Breast epithelium (tissue), 3 donors: Measurements from ENCODE around the gene CPNE9.

Source experiments
- POLR2A ChIP-seq: fragments of 450-650 bp; IDR thresholded peaks from one replicate; pipeline ENCODE4 v1.6.1; 2016; ENCODE audit warnings: antibody characterized with exemption, mild to moderate bottlenecking, moderate library complexity
- POLR2AphosphoS5 ChIP-seq, 3 donors: sonication (generic); formaldehyde crosslinking; IDR thresholded peaks; one replicate each; pipeline ENCODE4 v1.6.1; 2017; ENCODE audit warnings: antibody characterized with exemption in 3 of 3
- TF ChIP-seq, protein P1 (sequence below), 3 donors: fragments of 450-650 bp; IDR thresholded peaks; one replicate each; pipeline ENCODE4 v1.5.1; 2016 to 2017; ENCODE audit warnings: antibody characterized with exemption in 3 of 3, mild to moderate bottlenecking in 3 of 3, moderate library complexity in 3 of 3

DNA sequence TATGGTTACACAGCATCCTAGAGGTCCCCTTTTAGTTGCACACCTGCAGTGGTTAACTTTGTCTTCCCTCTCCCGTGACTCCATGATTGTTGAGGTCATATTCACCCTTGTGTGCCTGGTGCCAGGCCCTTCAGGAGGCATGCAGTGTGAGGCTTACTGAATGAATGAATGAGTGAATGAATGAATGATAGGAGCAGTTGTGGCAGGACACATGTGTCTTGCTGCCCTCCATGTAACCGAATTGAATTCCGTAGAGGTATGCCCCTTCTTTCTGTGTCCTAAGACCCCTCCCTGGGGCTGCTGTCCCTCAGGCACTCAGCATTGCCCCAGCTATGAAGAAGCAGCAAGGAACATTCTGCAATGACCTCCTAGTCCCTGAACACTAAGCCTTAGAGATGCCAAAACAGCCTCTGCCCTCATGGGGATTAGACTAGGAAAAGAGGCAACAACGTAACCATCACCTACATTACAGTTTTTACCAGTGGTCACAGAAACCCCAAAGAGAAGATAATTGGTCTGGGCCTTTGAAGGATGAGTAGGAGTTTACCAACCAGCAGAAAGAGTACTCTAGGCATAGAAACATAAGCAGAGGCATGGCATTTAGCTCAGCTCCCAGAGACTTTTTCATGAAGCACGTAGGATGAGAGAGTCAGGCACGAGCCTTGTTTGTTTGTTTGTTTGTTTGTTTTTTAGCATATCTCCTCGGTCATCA, 22.5 kb upstream of the CPNE9 start:
- TF ChIP-seq, protein P1, sequence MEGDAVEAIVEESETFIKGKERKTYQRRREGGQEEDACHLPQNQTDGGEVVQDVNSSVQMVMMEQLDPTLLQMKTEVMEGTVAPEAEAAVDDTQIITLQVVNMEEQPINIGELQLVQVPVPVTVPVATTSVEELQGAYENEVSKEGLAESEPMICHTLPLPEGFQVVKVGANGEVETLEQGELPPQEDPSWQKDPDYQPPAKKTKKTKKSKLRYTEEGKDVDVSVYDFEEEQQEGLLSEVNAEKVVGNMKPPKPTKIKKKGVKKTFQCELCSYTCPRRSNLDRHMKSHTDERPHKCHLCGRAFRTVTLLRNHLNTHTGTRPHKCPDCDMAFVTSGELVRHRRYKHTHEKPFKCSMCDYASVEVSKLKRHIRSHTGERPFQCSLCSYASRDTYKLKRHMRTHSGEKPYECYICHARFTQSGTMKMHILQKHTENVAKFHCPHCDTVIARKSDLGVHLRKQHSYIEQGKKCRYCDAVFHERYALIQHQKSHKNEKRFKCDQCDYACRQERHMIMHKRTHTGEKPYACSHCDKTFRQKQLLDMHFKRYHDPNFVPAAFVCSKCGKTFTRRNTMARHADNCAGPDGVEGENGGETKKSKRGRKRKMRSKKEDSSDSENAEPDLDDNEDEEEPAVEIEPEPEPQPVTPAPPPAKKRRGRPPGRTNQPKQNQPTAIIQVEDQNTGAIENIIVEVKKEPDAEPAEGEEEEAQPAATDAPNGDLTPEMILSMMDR (IDR thresholded peaks at IDR 0.05): no peak
- TF ChIP-seq POLR2A (no peak), POLR2AphosphoS5 (IDR thresholded peaks at IDR 0.05) (no peak)
